GM18870 (cell line): ENCODE results near the gene VWA5B2.

ENCODE experiments used
- ATAC-seq: cut with Tn5 transposase; IDR thresholded peaks from one replicate; pipeline ENCODE4 v1.9.1; 2021; ENCODE audit warnings: moderate library complexity; ENCODE audit not compliant: unreplicated experiment

The VWA5B2 gene

GRCh38 chr3:184275381-184275701 is 46.0 kb downstream of the VWA5B2 start:
- no peak for ATAC-seq

GRCh38 chr3:184275961-184276910 is 46.9 kb downstream of the VWA5B2 start, which contains the start of gene ECE2:
TSS of gene ECE2 (plus strand) at chr3:184276022. CDS start at chr3:184276154, 132 bp downstream.
- ATAC-seq, result no peak

GRCh38 chr3:184277366-184277765 is 48.0 kb downstream of the VWA5B2 start:
- ATAC-seq, result no peak

- ATAC-seq, result no peak
Observed at GRCh38 chr3:184282941-184283340, 53.6 kb downstream of the VWA5B2 start.

GRCh38 chr3:184283681-184284080 is 54.3 kb downstream of the VWA5B2 start:
- ATAC-seq, result no peak

GRCh38 chr3:184284696-184285095 is 55.3 kb downstream of the VWA5B2 start:
- ATAC-seq, result no peak

GRCh38 chr3:184289426-184289938 is 60.1 kb downstream of the VWA5B2 start:
- no peak for ATAC-seq

- ATAC-seq, result no peak
Observed at GRCh38 chr3:184290331-184290730, 60.9 kb downstream of the VWA5B2 start.

- no peak for ATAC-seq
Observed at GRCh38 chr3:184291044-184291737, 61.8 kb downstream of the VWA5B2 start.
